Kidney capillary endothelial cell (primary cell): ENCODE data around the gene RFT1.
A peak's percentile ranks its signal among the peaks of the same experiment; 100 is the strongest.
"Not testable (repeated sequence)": the region's sequence is repeated elsewhere in the genome, so short reads cannot be mapped to it uniquely, and the experiment has no call there.

ENCODE experiments used
- DNase-seq: peaks from one replicate; pipeline ENCODE4 v3.0.0-alpha.2; 2018; ENCODE audit warnings: low spot score

RFT1 gene

GRCh38 chr3:53163444-53164387 lies 33.5 kb upstream of the RFT1 start:
- no peak for DNase-seq

GRCh38 chr3:53162672-53163443 lies 32.6 kb upstream of the RFT1 start:
- DNase-seq = no peak

- DNase-seq = no peak
Measured at GRCh38 chr3:53161820-53162671, 31.8 kb upstream of the RFT1 start.

- no peak for DNase-seq
Measured at GRCh38 chr3:53161450-53161819, 31.2 kb upstream of the RFT1 start.

GRCh38 chr3:53160660-53161449 lies 30.6 kb upstream of the RFT1 start, which contains the start of gene PRKCD:
PRKCD (plus strand) TSS chr3:53161209; CDS start chr3:53178423, 17,214 bp downstream.
- DNase-seq = peak; percentile 65

GRCh38 chr3:53160061-53160659 lies 29.9 kb upstream of the RFT1 start:
- no peak for DNase-seq

GRCh38 chr3:53159156-53160060 lies 29.2 kb upstream of the RFT1 start:
- no peak for DNase-seq

- DNase-seq = no peak
Measured at GRCh38 chr3:53158765-53159155, 28.5 kb upstream of the RFT1 start.

- DNase-seq = no peak
Measured at GRCh38 chr3:53157974-53158580, 27.8 kb upstream of the RFT1 start.

- DNase-seq = no peak
Measured at GRCh38 chr3:53156368-53156834, 26.2 kb upstream of the RFT1 start.

- no peak for DNase-seq
Measured at GRCh38 chr3:53155760-53156159, 25.5 kb upstream of the RFT1 start.

- no peak for DNase-seq
Measured at GRCh38 chr3:53154881-53155285, 24.6 kb upstream of the RFT1 start.

- DNase-seq = no peak
Measured at GRCh38 chr3:53153980-53154379, 23.7 kb upstream of the RFT1 start.

- DNase-seq = no peak
Measured at GRCh38 chr3:53153264-53153823, 23.1 kb upstream of the RFT1 start.

GRCh38 chr3:53151870-53152660 lies 21.8 kb upstream of the RFT1 start:
- DNase-seq = no peak

GRCh38 chr3:53151465-53151864 lies 21.2 kb upstream of the RFT1 start:
- DNase-seq = no peak

- not testable (repeated sequence) for DNase-seq
Measured at GRCh38 chr3:53151086-53151438, 20.8 kb upstream of the RFT1 start.
